ENCODE measurements around the gene MALAT1. TPM values are rescaled to one million over a fixed set of nuclear protein-coding genes. Genes with fewer than 3 reads are reported as not detected.

MALAT1 gene
- total and polyA plus RNA-seq, 2 of the 8 experiments (the other 6 are each of a cell fraction or from before 2014, with no cell fraction given) = 115 to 984 TPM

DNA sequence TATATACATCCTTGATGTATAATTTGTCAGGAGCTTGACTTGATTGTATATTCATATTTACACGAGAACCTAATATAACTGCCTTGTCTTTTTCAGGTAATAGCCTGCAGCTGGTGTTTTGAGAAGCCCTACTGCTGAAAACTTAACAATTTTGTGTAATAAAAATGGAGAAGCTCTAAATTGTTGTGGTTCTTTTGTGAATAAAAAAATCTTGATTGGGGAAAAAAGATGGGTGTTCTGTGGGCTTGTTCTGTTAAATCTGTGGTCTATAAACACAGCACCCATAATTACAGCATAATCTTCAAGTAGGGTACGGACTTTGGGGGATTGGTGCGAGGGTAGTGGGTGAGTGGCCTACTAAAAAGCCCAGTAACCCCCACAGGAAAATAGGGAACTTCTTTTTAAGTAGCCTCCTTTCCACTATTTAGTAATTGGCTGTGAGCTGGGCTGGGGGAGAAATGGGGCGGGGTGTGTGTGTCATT lies 7.5 kb downstream of the MALAT1 start:
- TF ChIP-seq SP4 (IDR thresholded peaks at IDR 0.05; ENCODE audit: low read length) = no peak
- TF ChIP-seq POLR2AphosphoS5 (IDR thresholded peaks at IDR 0.05; ENCODE audit: low read depth, low read length) = 0 out of 2 replicates have a peak, but pooled peaks have one; percentile 11
- TF ChIP-seq KDM1A (IDR thresholded peaks at IDR 0.05; ENCODE audit: borderline replicate concordance, low read length) = no peak
- no peak for TF ChIP-seq SIN3A (conservative IDR thresholded peaks at IDR 0.05 in 1 of 2, IDR thresholded peaks at IDR 0.05 in 1 of 2; ENCODE audit: low read depth in 1 of 2, low read length in 2 of 2)
- TF ChIP-seq MAFK (IDR thresholded peaks at IDR 0.05; ENCODE audit: low read depth, low read length) = no peak
- no peak for TF ChIP-seq TBP (IDR thresholded peaks at IDR 0.05; ENCODE audit: low read depth, low read length)
- TF ChIP-seq CHD2 (IDR thresholded peaks at IDR 0.05; ENCODE audit: low read length) = no peak
- TF ChIP-seq BCL11A (IDR thresholded peaks at IDR 0.05; ENCODE audit: low read depth in 2 of 2, low read length in 2 of 2) = peak in 1 of 2 experiments; percentile 10
- TF ChIP-seq, protein P1, sequence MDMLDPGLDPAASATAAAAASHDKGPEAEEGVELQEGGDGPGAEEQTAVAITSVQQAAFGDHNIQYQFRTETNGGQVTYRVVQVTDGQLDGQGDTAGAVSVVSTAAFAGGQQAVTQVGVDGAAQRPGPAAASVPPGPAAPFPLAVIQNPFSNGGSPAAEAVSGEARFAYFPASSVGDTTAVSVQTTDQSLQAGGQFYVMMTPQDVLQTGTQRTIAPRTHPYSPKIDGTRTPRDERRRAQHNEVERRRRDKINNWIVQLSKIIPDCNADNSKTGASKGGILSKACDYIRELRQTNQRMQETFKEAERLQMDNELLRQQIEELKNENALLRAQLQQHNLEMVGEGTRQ (IDR thresholded peaks at IDR 0.05; ENCODE audit: low read length) = no peak
- no peak for TF ChIP-seq ZNF274 (IDR thresholded peaks at IDR 0.05; ENCODE audit: borderline replicate concordance, extremely low read depth, low read length)
- H2BK20ac ChIP-seq (ENCODE audit: low read length) = no peak overlapping the region
- no peak overlapping the region for H3K56ac ChIP-seq (replicated peaks; ENCODE audit: insufficient read length, low read depth, low read length)
- no peak overlapping the region for H2BK5ac ChIP-seq (ENCODE audit: low read depth, low read length)
- no peaks in the 10 kb centered on the region for H3K79me1 ChIP-seq (ENCODE audit: low read depth, low read length)
- ChIA-PET POLR2A (ENCODE audit: partially characterized antibody) (interaction anchor here (0.6 to 29.8 kb wide), 30 partner anchors 2 to 450 kb away, joined by 3 to 1569 read pairs (median 8); partner anchors contain the start of genes DPF2, FRMD8, MALAT1 and NEAT1), CTCF (ENCODE audit: partially characterized antibody) (interaction anchor here (1.0 to 29.0 kb wide), 8 partner anchors 12 to 139 kb away, joined by 3 to 809 read pairs (median 4); partner anchors contain the start of gene MALAT1)
- H3K79me2 ChIP-seq (ENCODE audit: control insufficient read depth in 1 of 2, insufficient read depth in 2 of 2, low read length in 2 of 2) = peaks cover 35 to 51% of the 10 kb centered on the region in 2 experiments
- H4K20me1 ChIP-seq (replicated peaks in 1 of 2; ENCODE audit: control insufficient read depth in 1 of 2, insufficient read depth in 2 of 2, low read length in 2 of 2) = peaks cover 36 to 41% of the 10 kb centered on the region in 2 experiments
- H4K8ac ChIP-seq (ENCODE audit: extremely low read depth, insufficient read depth, low read length) = no peak overlapping the region
- no peak overlapping the region for H2BK15ac ChIP-seq (ENCODE audit: low read length)
- FAIRE-seq (no peak), DNase-seq (ENCODE audit: low read depth in 1 of 2, low spot score in 2 of 2) (no peak)
- H3K36me3 ChIP-seq (ENCODE audit: control insufficient read depth in 2 of 4, insufficient read depth in 4 of 4, low read length in 3 of 4) = peaks cover 39 to 54% (median 47%) of the 10 kb centered on the region in 4 experiments
- no peak overlapping the region for H3K4ac ChIP-seq (replicated peaks; ENCODE audit: insufficient read length, low read depth, low read length)
- no peak overlapping the region for H3K9ac ChIP-seq (replicated peaks in 1 of 4; ENCODE audit: extremely low read depth in 1 of 4, low read depth in 3 of 4, low read length in 3 of 4)
- H3K4me2 ChIP-seq (ENCODE audit: insufficient read depth in 1 of 2, low read depth in 2 of 2, low read length in 2 of 2) = peak overlapping the region in 1 of 2 experiments; percentile 12; a peak in 1 of 4 replicates
- H3K4me3 ChIP-seq (ENCODE audit: extremely low read depth in 1 of 4, insufficient read depth in 2 of 4, low read depth in 3 of 4, low read length in 4 of 4) = peak overlapping the region in 2 of 4 experiments; percentile 97 to 100; a peak in 2 of 8 replicates
- no peak overlapping the region for H4K91ac ChIP-seq (replicated peaks; ENCODE audit: insufficient read length, low read length)
- H2AFZ ChIP-seq (ENCODE audit: low read length) = no peak overlapping the region
- peaks cover 0 to 7% (median 3%) of the 10 kb centered on the region in 4 experiments; a peak in 4 of 7 replicates for H3K4me1 ChIP-seq (replicated peaks in 1 of 4; ENCODE audit: control insufficient read depth in 3 of 4, insufficient read depth in 4 of 4, low read length in 3 of 4)
- H3K18ac ChIP-seq (ENCODE audit: extremely low read depth, low read length) = no peak overlapping the region
- H3K27me3 ChIP-seq (replicated peaks in 1 of 4; ENCODE audit: control insufficient read depth in 3 of 4, extremely low read depth in 1 of 4, insufficient read depth in 3 of 4, low read length in 3 of 4) = no peaks in the 10 kb centered on the region
- H3K27ac ChIP-seq (ENCODE audit: low read depth, low read length) = no peak overlapping the region
- H2BK12ac ChIP-seq (ENCODE audit: low read depth, low read length) = no peak overlapping the region
- no peak overlapping the region for H2BK120ac ChIP-seq (replicated peaks; ENCODE audit: low read depth, low read length)
- no peaks in the 10 kb centered on the region for H3K9me3 ChIP-seq (ENCODE audit: insufficient read depth in 2 of 2, low read depth in 1 of 2, low read length in 1 of 2)
- H3K23ac ChIP-seq (ENCODE audit: insufficient read length) = no peak overlapping the region
- no peaks in the 10 kb centered on the region; the same call in 1 of the 2 replicates for H3K23me2 ChIP-seq (ENCODE audit: low read depth, low read length)
- 90% methylated on average over 4 of the region's 4 CpGs; no CpG with 5 or more reads in 1 of the 2 experiments for WGBS, 2 experiments (ENCODE audit: extremely low coverage in 1 of 2, insufficient coverage in 1 of 2, insufficient read length in 1 of 2, insufficient replicate concordance in 2 of 2, low coverage in 1 of 2, low lambda C conversion rate in 2 of 2, missing lambda C conversion rate in 1 of 2)
- H2AK5ac ChIP-seq (ENCODE audit: low read depth, low read length) = no peak overlapping the region
- H3K14ac ChIP-seq (ENCODE audit: insufficient read length) = no peak overlapping the region
- H4K5ac ChIP-seq (ENCODE audit: insufficient read length, low read depth, low read length) = no peak overlapping the region
